ENCODE results near the gene FHL1.

Gene FHL1

GRCh38 chrX:136183917-136184316 is 36.6 kb downstream of the FHL1 start:
- no peak overlapping the region for H3K4me3 ChIP-seq (ENCODE audit: low read depth in 1 of 2, low read length in 2 of 2)
- no peaks in the 10 kb centered on the region for H3K36me3 ChIP-seq (ENCODE audit: control insufficient read depth in 1 of 2, insufficient read depth in 2 of 2, low read length in 2 of 2)
- H3K4me1 ChIP-seq (ENCODE audit: control insufficient read depth in 1 of 2, insufficient read depth in 2 of 2, low read length in 2 of 2), result peaks cover 5% of the 10 kb centered on the region in 2 donors
- H3K27ac ChIP-seq (ENCODE audit: low read depth, low read length), result no peak overlapping the region
- H3K27me3 ChIP-seq (ENCODE audit: control insufficient read depth in 1 of 2, insufficient read depth in 2 of 2, low read length in 2 of 2), result no peaks in the 10 kb centered on the region
- no peaks in the 10 kb centered on the region for H3K9me3 ChIP-seq (ENCODE audit: control insufficient read depth in 1 of 2, low read length in 2 of 2)
- H3K9ac ChIP-seq (ENCODE audit: low read depth in 1 of 2, low read length in 2 of 2), result no peak overlapping the region

GRCh38 chrX:136185401-136186022 is 38.2 kb downstream of the FHL1 start:
- no peaks in the 10 kb centered on the region for H3K9me3 ChIP-seq (ENCODE audit: control insufficient read depth in 1 of 2, low read length in 2 of 2)
- H3K9ac ChIP-seq (ENCODE audit: low read depth in 1 of 2, low read length in 2 of 2), result no peak overlapping the region
- peaks cover 8 to 10% of the 10 kb centered on the region in 2 donors for H3K4me1 ChIP-seq (ENCODE audit: control insufficient read depth in 1 of 2, insufficient read depth in 2 of 2, low read length in 2 of 2)
- no peak overlapping the region for H3K27ac ChIP-seq (ENCODE audit: low read depth, low read length)
- H3K27me3 ChIP-seq (ENCODE audit: control insufficient read depth in 1 of 2, insufficient read depth in 2 of 2, low read length in 2 of 2), result no peaks in the 10 kb centered on the region
- H3K36me3 ChIP-seq (ENCODE audit: control insufficient read depth in 1 of 2, insufficient read depth in 2 of 2, low read length in 2 of 2), result no peaks in the 10 kb centered on the region
- no peak overlapping the region for H3K4me3 ChIP-seq (ENCODE audit: low read depth in 1 of 2, low read length in 2 of 2)

- peaks cover 10 to 11% of the 10 kb centered on the region in 2 donors for H3K4me1 ChIP-seq (ENCODE audit: control insufficient read depth in 1 of 2, insufficient read depth in 2 of 2, low read length in 2 of 2)
- H3K9ac ChIP-seq (ENCODE audit: low read depth in 1 of 2, low read length in 2 of 2), result no peak overlapping the region
- H3K9me3 ChIP-seq (ENCODE audit: control insufficient read depth in 1 of 2, low read length in 2 of 2), result no peaks in the 10 kb centered on the region
- H3K27ac ChIP-seq (ENCODE audit: low read depth, low read length), result no peak overlapping the region
- no peaks in the 10 kb centered on the region for H3K36me3 ChIP-seq (ENCODE audit: control insufficient read depth in 1 of 2, insufficient read depth in 2 of 2, low read length in 2 of 2)
- no peaks in the 10 kb centered on the region for H3K27me3 ChIP-seq (ENCODE audit: control insufficient read depth in 1 of 2, insufficient read depth in 2 of 2, low read length in 2 of 2)
- H3K4me3 ChIP-seq (ENCODE audit: low read depth in 1 of 2, low read length in 2 of 2), result no peak overlapping the region
Measured at GRCh38 chrX:136186023-136186413, 38.7 kb downstream of the FHL1 start.

GRCh38 chrX:136189222-136189621 is 41.9 kb downstream of the FHL1 start:
- H3K4me3 ChIP-seq (ENCODE audit: low read depth in 1 of 2, low read length in 2 of 2), result no peak overlapping the region
- no peak overlapping the region for H3K27ac ChIP-seq (ENCODE audit: low read depth, low read length)
- H3K4me1 ChIP-seq (ENCODE audit: control insufficient read depth in 1 of 2, insufficient read depth in 2 of 2, low read length in 2 of 2), result peaks cover 10 to 27% of the 10 kb centered on the region in 2 donors
- no peaks in the 10 kb centered on the region for H3K36me3 ChIP-seq (ENCODE audit: control insufficient read depth in 1 of 2, insufficient read depth in 2 of 2, low read length in 2 of 2)
- H3K27me3 ChIP-seq (ENCODE audit: control insufficient read depth in 1 of 2, insufficient read depth in 2 of 2, low read length in 2 of 2), result no peaks in the 10 kb centered on the region
- H3K9ac ChIP-seq (ENCODE audit: low read depth in 1 of 2, low read length in 2 of 2), result no peak overlapping the region
- H3K9me3 ChIP-seq (ENCODE audit: control insufficient read depth in 1 of 2, low read length in 2 of 2), result no peaks in the 10 kb centered on the region

- H3K9me3 ChIP-seq (ENCODE audit: control insufficient read depth in 1 of 2, low read length in 2 of 2), result no peaks in the 10 kb centered on the region
- H3K27ac ChIP-seq (ENCODE audit: low read depth, low read length), result no peak overlapping the region
- H3K27me3 ChIP-seq (ENCODE audit: control insufficient read depth in 1 of 2, insufficient read depth in 2 of 2, low read length in 2 of 2), result no peaks in the 10 kb centered on the region
- no peak overlapping the region for H3K4me3 ChIP-seq (ENCODE audit: low read depth in 1 of 2, low read length in 2 of 2)
- peaks cover 13 to 29% of the 10 kb centered on the region in 2 donors for H3K4me1 ChIP-seq (ENCODE audit: control insufficient read depth in 1 of 2, insufficient read depth in 2 of 2, low read length in 2 of 2)
- H3K36me3 ChIP-seq (ENCODE audit: control insufficient read depth in 1 of 2, insufficient read depth in 2 of 2, low read length in 2 of 2), result no peaks in the 10 kb centered on the region
- H3K9ac ChIP-seq (ENCODE audit: low read depth in 1 of 2, low read length in 2 of 2), result no peak overlapping the region
Measured at GRCh38 chrX:136190038-136190713, 42.8 kb downstream of the FHL1 start.

GRCh38 chrX:136191171-136191570 is 43.8 kb downstream of the FHL1 start:
- Histone ChIP-seq H3K36me3 (ENCODE audit: control insufficient read depth in 1 of 2, insufficient read depth in 2 of 2, low read length in 2 of 2) (no peaks in the 10 kb centered on the region), H3K9ac (ENCODE audit: low read depth in 1 of 2, low read length in 2 of 2) (no peak overlapping the region), H3K27me3 (ENCODE audit: control insufficient read depth in 1 of 2, insufficient read depth in 2 of 2, low read length in 2 of 2) (no peaks in the 10 kb centered on the region), H3K4me1 (ENCODE audit: control insufficient read depth in 1 of 2, insufficient read depth in 2 of 2, low read length in 2 of 2) (peaks cover 16 to 33% of the 10 kb centered on the region in 2 donors), H3K4me3 (ENCODE audit: low read depth in 1 of 2, low read length in 2 of 2) (no peak overlapping the region), H3K9me3 (ENCODE audit: control insufficient read depth in 1 of 2, low read length in 2 of 2) (no peaks in the 10 kb centered on the region), H3K27ac (ENCODE audit: low read depth, low read length) (no peak overlapping the region)

GRCh38 chrX:136192135-136192534 is 44.8 kb downstream of the FHL1 start:
- Histone ChIP-seq H3K27me3 (ENCODE audit: control insufficient read depth in 1 of 2, insufficient read depth in 2 of 2, low read length in 2 of 2) (no peaks in the 10 kb centered on the region), H3K36me3 (ENCODE audit: control insufficient read depth in 1 of 2, insufficient read depth in 2 of 2, low read length in 2 of 2) (no peaks in the 10 kb centered on the region), H3K4me3 (ENCODE audit: low read depth in 1 of 2, low read length in 2 of 2) (no peak overlapping the region), H3K27ac (ENCODE audit: low read depth, low read length) (no peak overlapping the region), H3K9me3 (ENCODE audit: control insufficient read depth in 1 of 2, low read length in 2 of 2) (no peaks in the 10 kb centered on the region), H3K4me1 (ENCODE audit: control insufficient read depth in 1 of 2, insufficient read depth in 2 of 2, low read length in 2 of 2) (peaks cover 18 to 33% of the 10 kb centered on the region in 2 donors), H3K9ac (ENCODE audit: low read depth in 1 of 2, low read length in 2 of 2) (no peak overlapping the region)

GRCh38 chrX:136192839-136193414 is 45.6 kb downstream of the FHL1 start:
- H3K9me3 ChIP-seq (ENCODE audit: control insufficient read depth in 1 of 2, low read length in 2 of 2), result no peaks in the 10 kb centered on the region
- H3K36me3 ChIP-seq (ENCODE audit: control insufficient read depth in 1 of 2, insufficient read depth in 2 of 2, low read length in 2 of 2), result no peaks in the 10 kb centered on the region
- no peak overlapping the region for H3K4me3 ChIP-seq (ENCODE audit: low read depth in 1 of 2, low read length in 2 of 2)
- no peak overlapping the region for H3K27ac ChIP-seq (ENCODE audit: low read depth, low read length)
- peaks cover 18 to 33% of the 10 kb centered on the region in 2 donors for H3K4me1 ChIP-seq (ENCODE audit: control insufficient read depth in 1 of 2, insufficient read depth in 2 of 2, low read length in 2 of 2)
- H3K9ac ChIP-seq (ENCODE audit: low read depth in 1 of 2, low read length in 2 of 2), result no peak overlapping the region
- H3K27me3 ChIP-seq (ENCODE audit: control insufficient read depth in 1 of 2, insufficient read depth in 2 of 2, low read length in 2 of 2), result no peaks in the 10 kb centered on the region

- H3K9me3 ChIP-seq (ENCODE audit: control insufficient read depth in 1 of 2, low read length in 2 of 2), result no peaks in the 10 kb centered on the region
- no peaks in the 10 kb centered on the region for H3K27me3 ChIP-seq (ENCODE audit: control insufficient read depth in 1 of 2, insufficient read depth in 2 of 2, low read length in 2 of 2)
- H3K27ac ChIP-seq (ENCODE audit: low read depth, low read length), result no peak overlapping the region
- H3K9ac ChIP-seq (ENCODE audit: low read depth in 1 of 2, low read length in 2 of 2), result no peak overlapping the region
- H3K4me1 ChIP-seq (ENCODE audit: control insufficient read depth in 1 of 2, insufficient read depth in 2 of 2, low read length in 2 of 2), result peaks cover 18 to 33% of the 10 kb centered on the region in 2 donors
- H3K36me3 ChIP-seq (ENCODE audit: control insufficient read depth in 1 of 2, insufficient read depth in 2 of 2, low read length in 2 of 2), result no peaks in the 10 kb centered on the region
- no peak overlapping the region for H3K4me3 ChIP-seq (ENCODE audit: low read depth in 1 of 2, low read length in 2 of 2)
Measured at GRCh38 chrX:136193771-136194170, 46.4 kb downstream of the FHL1 start.

- H3K36me3 ChIP-seq (ENCODE audit: control insufficient read depth in 1 of 2, insufficient read depth in 2 of 2, low read length in 2 of 2), result no peaks in the 10 kb centered on the region
- H3K9ac ChIP-seq (ENCODE audit: low read depth in 1 of 2, low read length in 2 of 2), result no peak overlapping the region
- no peak overlapping the region for H3K4me3 ChIP-seq (ENCODE audit: low read depth in 1 of 2, low read length in 2 of 2)
- H3K4me1 ChIP-seq (ENCODE audit: control insufficient read depth in 1 of 2, insufficient read depth in 2 of 2, low read length in 2 of 2), result peaks cover 18 to 29% of the 10 kb centered on the region in 2 donors
- no peaks in the 10 kb centered on the region for H3K27me3 ChIP-seq (ENCODE audit: control insufficient read depth in 1 of 2, insufficient read depth in 2 of 2, low read length in 2 of 2)
- H3K9me3 ChIP-seq (ENCODE audit: control insufficient read depth in 1 of 2, low read length in 2 of 2), result no peaks in the 10 kb centered on the region
- H3K27ac ChIP-seq (ENCODE audit: low read depth, low read length), result no peak overlapping the region
Measured at GRCh38 chrX:136194536-136194935, 47.2 kb downstream of the FHL1 start.

All from duodenal mucosa (tissue), 2 donors.